ENCODE data around the gene SLC17A9. TPM values are rescaled to one million over a fixed set of nuclear protein-coding genes. Genes with fewer than 3 reads are reported as not detected.

The SLC17A9 gene
- total and polyA plus RNA-seq, 2 of the 8 experiments (the other 6 are each of a cell fraction or from before 2014, with no cell fraction given) = 23.5 to 35.2 TPM

- no peak overlapping the region for H4K5ac ChIP-seq (ENCODE audit: insufficient read length, low read depth, low read length)
- no peak overlapping the region for H4K8ac ChIP-seq (ENCODE audit: extremely low read depth, insufficient read depth, low read length)
- no peak overlapping the region for H2BK15ac ChIP-seq (ENCODE audit: low read length)
- H3K36me3 ChIP-seq (ENCODE audit: control insufficient read depth in 2 of 4, insufficient read depth in 4 of 4, low read length in 3 of 4) = no peaks in the 10 kb centered on the region
- peaks cover 0 to 3% (median 0%) of the 10 kb centered on the region in 4 experiments; a peak in 3 of 7 replicates for H3K27me3 ChIP-seq (replicated peaks in 1 of 4; ENCODE audit: control insufficient read depth in 3 of 4, extremely low read depth in 1 of 4, insufficient read depth in 3 of 4, low read length in 3 of 4)
- no peak overlapping the region for H3K4me3 ChIP-seq (ENCODE audit: extremely low read depth in 1 of 4, insufficient read depth in 2 of 4, low read depth in 3 of 4, low read length in 4 of 4)
- DNase-seq (ENCODE audit: low read depth in 1 of 2, low spot score in 2 of 2) (no peak), FAIRE-seq (no peak)
- H2BK120ac ChIP-seq (replicated peaks; ENCODE audit: low read depth, low read length) = no peak overlapping the region
- no peak overlapping the region for H3K4me2 ChIP-seq (ENCODE audit: insufficient read depth in 1 of 2, low read depth in 2 of 2, low read length in 2 of 2)
- H3K4ac ChIP-seq (replicated peaks; ENCODE audit: insufficient read length, low read depth, low read length) = no peak overlapping the region
- H3K23me2 ChIP-seq (ENCODE audit: low read depth, low read length) = no peaks in the 10 kb centered on the region
- no peak overlapping the region for H3K23ac ChIP-seq (ENCODE audit: insufficient read length)
- H2BK12ac ChIP-seq (ENCODE audit: low read depth, low read length) = no peak overlapping the region
- H3K56ac ChIP-seq (replicated peaks; ENCODE audit: insufficient read length, low read depth, low read length) = no peak overlapping the region
- TF ChIP-seq SIX5 (IDR thresholded peaks at IDR 0.05; ENCODE audit: low read depth, low read length) = no peak
- no peak overlapping the region for H2BK20ac ChIP-seq (ENCODE audit: low read length)
- H4K91ac ChIP-seq (replicated peaks; ENCODE audit: insufficient read length, low read length) = no peak overlapping the region
- H2AK5ac ChIP-seq (ENCODE audit: low read depth, low read length) = no peak overlapping the region
- H3K18ac ChIP-seq (ENCODE audit: extremely low read depth, low read length) = no peak overlapping the region
- WGBS, 2 experiments (ENCODE audit: extremely low coverage in 1 of 2, insufficient coverage in 1 of 2, insufficient read length in 1 of 2, insufficient replicate concordance in 2 of 2, low coverage in 1 of 2, low lambda C conversion rate in 2 of 2, missing lambda C conversion rate in 1 of 2) = 86% methylated on average over 6 of the region's 6 CpGs; no CpG with 5 or more reads in 1 of the 2 experiments
- no peaks in the 10 kb centered on the region for H3K9me3 ChIP-seq (ENCODE audit: insufficient read depth in 2 of 2, low read depth in 1 of 2, low read length in 1 of 2)
- H3K79me2 ChIP-seq (ENCODE audit: control insufficient read depth in 1 of 2, insufficient read depth in 2 of 2, low read length in 2 of 2) = no peaks in the 10 kb centered on the region
- peaks cover 0 to 1% of the 10 kb centered on the region in 2 experiments for H4K20me1 ChIP-seq (replicated peaks in 1 of 2; ENCODE audit: control insufficient read depth in 1 of 2, insufficient read depth in 2 of 2, low read length in 2 of 2)
- POLR2A ChIA-PET (ENCODE audit: partially characterized antibody) = no interaction called here
- no peak overlapping the region for H2AFZ ChIP-seq (ENCODE audit: low read length)
- H3K27ac ChIP-seq (ENCODE audit: low read depth, low read length) = no peak overlapping the region
- H3K79me1 ChIP-seq (ENCODE audit: low read depth, low read length) = no peaks in the 10 kb centered on the region; the same call in 1 of the 2 replicates
- CTCF ChIA-PET (ENCODE audit: partially characterized antibody) = interaction anchor here (0.6 to 2.3 kb wide), 3 partner anchors 12 to 64 kb away, joined by 3 to 10 read pairs (median 8); no protein-coding TSS in a partner anchor
- H3K14ac ChIP-seq (ENCODE audit: insufficient read length) = no peak overlapping the region
- peaks cover 0 to 10% (median 6%) of the 10 kb centered on the region in 4 experiments; a peak in 3 of 7 replicates for H3K4me1 ChIP-seq (replicated peaks in 1 of 4; ENCODE audit: control insufficient read depth in 3 of 4, insufficient read depth in 4 of 4, low read length in 3 of 4)
- no peak overlapping the region for H2BK5ac ChIP-seq (ENCODE audit: low read depth, low read length)
- H3K9ac ChIP-seq (replicated peaks in 1 of 4; ENCODE audit: extremely low read depth in 1 of 4, low read depth in 3 of 4, low read length in 3 of 4) = no peak overlapping the region
Measured at GRCh38 chr20:62991863-62992262, 39.4 kb downstream of the SLC17A9 start.

Data from H1 (cell line).